ENCODE results near the gene ST8SIA1.

Gene ST8SIA1

DNA sequence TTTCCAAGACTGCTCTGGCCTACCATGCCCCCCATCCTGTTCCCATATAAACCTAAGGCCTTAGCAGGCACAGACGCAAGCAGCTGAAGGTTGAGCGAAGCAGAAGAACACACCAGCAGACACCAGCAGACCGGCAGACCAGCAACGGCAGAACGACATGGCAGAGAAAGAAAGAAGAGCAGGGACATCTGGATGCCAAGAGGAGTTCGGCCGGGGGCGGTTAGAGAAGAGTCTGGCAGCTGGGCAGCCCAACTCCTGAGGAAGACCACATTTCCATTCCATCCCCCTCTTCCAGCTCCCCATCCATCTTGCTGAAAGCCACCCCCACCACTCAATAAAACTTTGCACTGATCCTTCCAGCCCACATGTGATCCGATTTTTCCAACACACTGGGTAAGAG is 5.2 kb upstream of the ST8SIA1 start:
- Histone ChIP-seq H3K4me1 (ENCODE audit: control insufficient read depth, insufficient read depth, low read length) (no peaks in the 10 kb centered on the region), H3K27ac (ENCODE audit: extremely low read depth, low read depth, low read length) (no peak overlapping the region), H3K9me3 (ENCODE audit: control insufficient read depth, insufficient read depth, low read depth, low read length) (no peaks in the 10 kb centered on the region), H3K36me3 (ENCODE audit: control insufficient read depth in 2 of 2, insufficient read depth in 1 of 2, low read length in 2 of 2) (no peaks in the 10 kb centered on the region), H3K4me3 (ENCODE audit: low read depth, low read length) (no peak overlapping the region)
- POLR2A ChIA-PET, result no interaction called here
- TF ChIP-seq ZNF391 (tag by site-specific recombination; IDR thresholded peaks at IDR 0.05; ENCODE audit: borderline replicate concordance, low read depth) (no peak), KLF9 (tag by site-specific recombination; IDR thresholded peaks at IDR 0.05; ENCODE audit: low read depth) (no peak), ZBTB48 (tag by site-specific recombination; IDR thresholded peaks at IDR 0.05) (no peak), SETDB1 (IDR thresholded peaks at IDR 0.05; ENCODE audit: insufficient read length, low read length) (no peak), ZNF514 (tag by site-specific recombination; IDR thresholded peaks at IDR 0.05) (no peak), ZNF792 (tag by site-specific recombination; IDR thresholded peaks at IDR 0.05) (no peak), ZNF629 (tag by site-specific recombination; IDR thresholded peaks at IDR 0.05) (no peak), ZNF558 (tag by site-specific recombination; IDR thresholded peaks at IDR 0.05) (no peak)
- TF ChIP-seq, protein P1, sequence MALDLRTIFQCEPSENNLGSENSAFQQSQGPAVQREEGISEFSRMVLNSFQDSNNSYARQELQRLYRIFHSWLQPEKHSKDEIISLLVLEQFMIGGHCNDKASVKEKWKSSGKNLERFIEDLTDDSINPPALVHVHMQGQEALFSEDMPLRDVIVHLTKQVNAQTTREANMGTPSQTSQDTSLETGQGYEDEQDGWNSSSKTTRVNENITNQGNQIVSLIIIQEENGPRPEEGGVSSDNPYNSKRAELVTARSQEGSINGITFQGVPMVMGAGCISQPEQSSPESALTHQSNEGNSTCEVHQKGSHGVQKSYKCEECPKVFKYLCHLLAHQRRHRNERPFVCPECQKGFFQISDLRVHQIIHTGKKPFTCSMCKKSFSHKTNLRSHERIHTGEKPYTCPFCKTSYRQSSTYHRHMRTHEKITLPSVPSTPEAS (tag by site-specific recombination; IDR thresholded peaks at IDR 0.05), result no peak
- TF ChIP-seq, protein P2, sequence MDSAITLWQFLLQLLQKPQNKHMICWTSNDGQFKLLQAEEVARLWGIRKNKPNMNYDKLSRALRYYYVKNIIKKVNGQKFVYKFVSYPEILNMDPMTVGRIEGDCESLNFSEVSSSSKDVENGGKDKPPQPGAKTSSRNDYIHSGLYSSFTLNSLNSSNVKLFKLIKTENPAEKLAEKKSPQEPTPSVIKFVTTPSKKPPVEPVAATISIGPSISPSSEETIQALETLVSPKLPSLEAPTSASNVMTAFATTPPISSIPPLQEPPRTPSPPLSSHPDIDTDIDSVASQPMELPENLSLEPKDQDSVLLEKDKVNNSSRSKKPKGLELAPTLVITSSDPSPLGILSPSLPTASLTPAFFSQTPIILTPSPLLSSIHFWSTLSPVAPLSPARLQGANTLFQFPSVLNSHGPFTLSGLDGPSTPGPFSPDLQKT (IDR thresholded peaks at IDR 0.05; ENCODE audit: borderline replicate concordance, low read depth, low read length), result no peak
- TF ChIP-seq, protein P3, sequence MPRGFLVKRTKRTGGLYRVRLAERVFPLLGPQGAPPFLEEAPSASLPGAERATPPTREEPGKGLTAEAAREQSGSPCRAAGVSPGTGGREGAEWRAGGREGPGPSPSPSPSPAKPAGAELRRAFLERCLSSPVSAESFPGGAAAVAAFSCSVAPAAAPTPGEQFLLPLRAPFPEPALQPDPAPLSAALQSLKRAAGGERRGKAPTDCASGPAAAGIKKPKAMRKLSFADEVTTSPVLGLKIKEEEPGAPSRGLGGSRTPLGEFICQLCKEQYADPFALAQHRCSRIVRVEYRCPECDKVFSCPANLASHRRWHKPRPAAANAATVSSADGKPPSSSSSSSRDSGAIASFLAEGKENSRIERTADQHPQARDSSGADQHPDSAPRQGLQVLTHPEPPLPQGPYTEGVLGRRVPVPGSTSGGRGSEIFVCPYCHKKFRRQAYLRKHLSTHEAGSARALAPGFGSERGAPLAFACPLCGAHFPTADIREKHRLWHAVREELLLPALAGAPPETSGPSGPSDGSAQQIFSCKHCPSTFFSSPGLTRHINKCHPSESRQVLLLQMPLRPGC (tag by site-specific recombination; IDR thresholded peaks at IDR 0.05), result no peak
- CTCF ChIA-PET, result no interaction called here

DNA sequence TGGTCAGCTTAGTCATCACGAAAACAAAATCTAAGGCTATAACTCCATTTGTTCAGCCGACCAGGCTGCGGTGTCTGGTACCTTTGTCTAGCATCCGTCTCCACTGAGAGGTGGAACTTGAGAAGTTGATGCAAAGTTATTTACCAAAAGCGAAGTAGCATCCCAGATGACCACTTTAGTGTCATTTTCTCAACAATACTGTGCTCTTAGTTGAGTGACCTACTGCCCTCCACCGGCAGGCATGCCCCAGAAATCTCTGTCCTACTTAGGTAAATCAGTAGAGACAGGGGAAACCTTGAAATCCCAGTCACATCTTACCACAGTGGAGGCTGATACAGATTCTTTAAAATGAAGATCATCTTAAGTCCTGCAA is 1.3 kb upstream of the ST8SIA1 start:
- TF ChIP-seq GFI1B (tag by site-specific recombination; IDR thresholded peaks at IDR 0.05) (no peak), SETDB1 (IDR thresholded peaks at IDR 0.05; ENCODE audit: insufficient read length, low read length) (peak; percentile 39), ZBTB8A (tag by site-specific recombination; IDR thresholded peaks at IDR 0.05) (no peak)
- POLR2A ChIA-PET, result no interaction called here
- no peaks in the 10 kb centered on the region for H3K4me1 ChIP-seq (ENCODE audit: control insufficient read depth, insufficient read depth, low read length)
- H3K27ac ChIP-seq (ENCODE audit: extremely low read depth, low read depth, low read length), result no peak overlapping the region
- H3K9me3 ChIP-seq (ENCODE audit: control insufficient read depth, insufficient read depth, low read depth, low read length), result no peaks in the 10 kb centered on the region
- CTCF ChIA-PET, result interaction anchor here (0.7 to 1.2 kb wide), 6 partner anchors 19 to 1083 kb away, joined by 3 to 5 read pairs (median 3); no protein-coding TSS in a partner anchor
- no peak overlapping the region for H3K4me3 ChIP-seq (ENCODE audit: low read depth, low read length)
- no peaks in the 10 kb centered on the region for H3K36me3 ChIP-seq (ENCODE audit: control insufficient read depth in 2 of 2, insufficient read depth in 1 of 2, low read length in 2 of 2)

DNA sequence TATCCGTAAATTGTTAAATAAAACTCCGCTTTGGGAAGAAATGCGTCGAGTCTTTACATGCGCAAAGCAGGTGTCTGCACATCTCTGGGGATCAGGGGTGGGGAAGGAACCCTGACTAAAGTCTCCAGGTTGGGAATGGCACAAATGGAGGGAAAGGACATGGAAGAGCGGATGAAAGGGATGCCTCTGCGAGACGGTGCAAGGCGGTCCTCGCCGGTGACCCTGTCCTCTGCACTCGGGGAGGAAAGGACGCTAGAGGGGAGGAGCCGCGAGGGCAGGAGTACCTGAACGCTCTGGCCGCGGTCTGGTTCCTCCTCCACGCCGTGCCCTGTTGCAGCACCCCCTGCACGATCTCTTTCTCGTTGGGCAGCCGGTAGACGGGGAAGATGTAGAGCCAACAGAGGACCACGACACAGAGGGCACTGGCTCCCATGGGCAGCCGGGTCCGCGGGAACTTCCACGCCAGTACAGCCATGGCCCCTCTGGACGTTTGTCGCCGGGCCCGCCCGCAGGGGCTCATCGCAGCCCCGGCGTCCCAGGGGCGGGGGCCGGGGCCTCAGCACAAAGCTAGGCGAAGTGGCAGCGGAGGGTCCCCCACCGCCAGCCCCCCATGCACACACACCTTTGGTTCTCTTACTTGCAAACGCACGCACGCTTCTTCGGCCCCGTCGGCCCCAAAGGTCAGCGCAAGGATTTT is 646 bp downstream of the ST8SIA1 start:
- peak overlapping the region; percentile 61 for H3K4me3 ChIP-seq (ENCODE audit: low read depth, low read length)
- CTCF ChIA-PET, result no interaction called here

More for the DNA sequence above, 646 bp downstream of the ST8SIA1 start:
- POLR2A ChIA-PET, result no interaction called here
- TF ChIP-seq ZNF140 (tag by site-specific recombination; IDR thresholded peaks at IDR 0.05), result no peak
- TF ChIP-seq ZNF248 (tag by site-specific recombination; IDR thresholded peaks at IDR 0.05), result no peak
- no peak for TF ChIP-seq TRIM28 (IDR thresholded peaks at IDR 0.05; ENCODE audit: borderline replicate concordance, low read length)
- no peak for TF ChIP-seq ZBTB7A (tag by site-specific recombination; IDR thresholded peaks at IDR 0.05; ENCODE audit: low read depth)
- no peak for TF ChIP-seq ZNF670 (tag by site-specific recombination; IDR thresholded peaks at IDR 0.05; ENCODE audit: low read depth)
- no peak for TF ChIP-seq ZNF10 (tag by site-specific recombination; IDR thresholded peaks at IDR 0.05)
- no peak for TF ChIP-seq MYNN (tag by site-specific recombination; IDR thresholded peaks at IDR 0.05; ENCODE audit: borderline replicate concordance)
- TF ChIP-seq ZNF23 (tag by site-specific recombination; IDR thresholded peaks at IDR 0.05; ENCODE audit: borderline replicate concordance), result no peak
- TF ChIP-seq, protein P4, sequence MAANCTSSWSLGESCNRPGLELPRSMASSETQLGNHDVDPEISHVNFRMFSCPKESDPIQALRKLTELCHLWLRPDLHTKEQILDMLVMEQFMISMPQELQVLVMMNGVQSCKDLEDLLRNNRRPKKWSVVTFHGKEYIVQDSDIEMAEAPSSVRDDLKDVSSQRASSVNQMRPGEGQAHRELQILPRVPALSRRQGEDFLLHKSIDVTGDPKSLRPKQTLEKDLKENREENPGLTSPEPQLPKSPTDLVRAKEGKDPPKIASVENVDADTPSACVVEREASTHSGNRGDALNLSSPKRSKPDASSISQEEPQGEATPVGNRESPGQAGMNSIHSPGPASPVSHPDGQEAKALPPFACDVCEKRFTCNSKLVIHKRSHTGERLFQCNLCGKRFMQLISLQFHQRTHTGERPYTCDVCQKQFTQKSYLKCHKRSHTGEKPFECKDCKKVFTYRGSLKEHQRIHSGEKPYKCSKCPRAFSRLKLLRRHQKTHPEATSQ (tag by site-specific recombination; IDR thresholded peaks at IDR 0.05), result no peak
- H3K27ac ChIP-seq (ENCODE audit: extremely low read depth, low read depth, low read length), result no peak overlapping the region
- H3K4me1 ChIP-seq (ENCODE audit: control insufficient read depth, insufficient read depth, low read length), result no peaks in the 10 kb centered on the region
- no peaks in the 10 kb centered on the region for H3K36me3 ChIP-seq (ENCODE audit: control insufficient read depth in 2 of 2, insufficient read depth in 1 of 2, low read length in 2 of 2)
- no peaks in the 10 kb centered on the region for H3K9me3 ChIP-seq (ENCODE audit: control insufficient read depth, insufficient read depth, low read depth, low read length)
